Measurements from ENCODE around the gene AOPEP. TPM values are rescaled to one million over a fixed set of nuclear protein-coding genes. Genes with fewer than 3 reads are reported as not detected.

AOPEP gene
- total RNA-seq, 1 experiment from 2014 or later: 14.4 TPM

DNA sequence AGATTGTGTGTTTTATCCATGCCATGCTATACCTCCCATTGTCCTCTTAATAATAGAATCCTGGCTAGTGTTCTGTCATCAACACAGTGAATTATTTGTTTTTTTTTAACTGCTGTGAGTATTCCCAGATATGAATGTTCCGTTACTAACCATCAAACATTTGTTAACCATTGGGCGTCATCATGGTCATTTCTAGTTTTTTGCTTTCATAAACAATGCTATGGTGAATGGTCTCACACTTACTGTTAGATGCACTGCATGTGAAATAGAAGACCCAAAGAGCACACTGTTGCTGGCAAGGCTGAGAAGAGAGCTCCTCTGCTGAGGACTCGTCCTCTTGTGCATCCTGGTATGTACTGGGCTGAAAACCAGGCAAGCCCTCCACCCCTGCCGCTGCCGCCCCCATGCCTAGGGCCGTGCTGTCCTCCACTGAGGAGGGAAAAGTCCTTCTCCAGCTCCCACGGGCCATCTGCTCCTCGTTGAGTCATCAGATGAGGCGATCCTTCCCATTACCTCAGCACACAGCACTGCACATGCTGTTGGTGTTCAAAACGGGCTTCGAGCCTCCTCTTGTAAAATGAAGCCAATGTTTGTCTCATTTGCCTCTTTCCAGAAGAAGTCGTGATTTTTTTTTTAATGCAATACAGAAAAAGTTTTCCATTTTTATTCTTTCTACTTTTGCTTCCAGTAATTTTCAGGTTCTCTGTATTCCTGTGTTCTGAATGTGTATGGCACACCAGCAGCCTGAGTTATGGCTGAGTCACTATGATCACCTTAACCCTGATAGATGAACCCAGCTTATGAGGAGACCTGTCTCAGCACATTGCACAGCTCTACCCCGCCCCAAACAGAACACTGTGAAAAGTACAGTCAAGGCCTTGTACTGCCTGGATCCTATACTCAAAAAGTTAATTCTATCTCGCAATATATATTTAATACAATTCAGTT is 219.0 kb downstream of the AOPEP start:
- ATAC-seq (no peak), DNase-seq (ENCODE audit: low spot score) (no peak)
- Mint-ChIP-seq H3K36me3 (no peaks in the 10 kb centered on the region), H3K27me3 (ENCODE audit: low read depth) (no peaks in the 10 kb centered on the region), H3K9me3 (no peaks in the 10 kb centered on the region), H3K4me1 (peaks cover 32% of the 10 kb centered on the region), H3K4me3 (no peak overlapping the region), H3K27ac (no peak overlapping the region; the same call in 1 of the 2 replicates)
- POLR2A ChIA-PET: no interaction called here
- TF ChIP-seq SP1 (CRISPR knock-in tag; conservative IDR thresholded peaks at IDR 0.05): no peak
- TF ChIP-seq, protein P1, sequence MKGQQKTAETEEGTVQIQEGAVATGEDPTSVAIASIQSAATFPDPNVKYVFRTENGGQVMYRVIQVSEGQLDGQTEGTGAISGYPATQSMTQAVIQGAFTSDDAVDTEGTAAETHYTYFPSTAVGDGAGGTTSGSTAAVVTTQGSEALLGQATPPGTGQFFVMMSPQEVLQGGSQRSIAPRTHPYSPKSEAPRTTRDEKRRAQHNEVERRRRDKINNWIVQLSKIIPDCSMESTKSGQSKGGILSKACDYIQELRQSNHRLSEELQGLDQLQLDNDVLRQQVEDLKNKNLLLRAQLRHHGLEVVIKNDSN (CRISPR knock-in tag; IDR thresholded peaks at IDR 0.05): no peak
- TF ChIP-seq, protein P2, sequence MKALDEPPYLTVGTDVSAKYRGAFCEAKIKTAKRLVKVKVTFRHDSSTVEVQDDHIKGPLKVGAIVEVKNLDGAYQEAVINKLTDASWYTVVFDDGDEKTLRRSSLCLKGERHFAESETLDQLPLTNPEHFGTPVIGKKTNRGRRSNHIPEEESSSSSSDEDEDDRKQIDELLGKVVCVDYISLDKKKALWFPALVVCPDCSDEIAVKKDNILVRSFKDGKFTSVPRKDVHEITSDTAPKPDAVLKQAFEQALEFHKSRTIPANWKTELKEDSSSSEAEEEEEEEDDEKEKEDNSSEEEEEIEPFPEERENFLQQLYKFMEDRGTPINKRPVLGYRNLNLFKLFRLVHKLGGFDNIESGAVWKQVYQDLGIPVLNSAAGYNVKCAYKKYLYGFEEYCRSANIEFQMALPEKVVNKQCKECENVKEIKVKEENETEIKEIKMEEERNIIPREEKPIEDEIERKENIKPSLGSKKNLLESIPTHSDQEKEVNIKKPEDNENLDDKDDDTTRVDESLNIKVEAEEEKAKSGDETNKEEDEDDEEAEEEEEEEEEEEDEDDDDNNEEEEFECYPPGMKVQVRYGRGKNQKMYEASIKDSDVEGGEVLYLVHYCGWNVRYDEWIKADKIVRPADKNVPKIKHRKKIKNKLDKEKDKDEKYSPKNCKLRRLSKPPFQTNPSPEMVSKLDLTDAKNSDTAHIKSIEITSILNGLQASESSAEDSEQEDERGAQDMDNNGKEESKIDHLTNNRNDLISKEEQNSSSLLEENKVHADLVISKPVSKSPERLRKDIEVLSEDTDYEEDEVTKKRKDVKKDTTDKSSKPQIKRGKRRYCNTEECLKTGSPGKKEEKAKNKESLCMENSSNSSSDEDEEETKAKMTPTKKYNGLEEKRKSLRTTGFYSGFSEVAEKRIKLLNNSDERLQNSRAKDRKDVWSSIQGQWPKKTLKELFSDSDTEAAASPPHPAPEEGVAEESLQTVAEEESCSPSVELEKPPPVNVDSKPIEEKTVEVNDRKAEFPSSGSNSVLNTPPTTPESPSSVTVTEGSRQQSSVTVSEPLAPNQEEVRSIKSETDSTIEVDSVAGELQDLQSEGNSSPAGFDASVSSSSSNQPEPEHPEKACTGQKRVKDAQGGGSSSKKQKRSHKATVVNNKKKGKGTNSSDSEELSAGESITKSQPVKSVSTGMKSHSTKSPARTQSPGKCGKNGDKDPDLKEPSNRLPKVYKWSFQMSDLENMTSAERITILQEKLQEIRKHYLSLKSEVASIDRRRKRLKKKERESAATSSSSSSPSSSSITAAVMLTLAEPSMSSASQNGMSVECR (CRISPR knock-in tag; IDR thresholded peaks at IDR 0.05; ENCODE audit: borderline replicate concordance): no peak
- TF ChIP-seq, protein P3, sequence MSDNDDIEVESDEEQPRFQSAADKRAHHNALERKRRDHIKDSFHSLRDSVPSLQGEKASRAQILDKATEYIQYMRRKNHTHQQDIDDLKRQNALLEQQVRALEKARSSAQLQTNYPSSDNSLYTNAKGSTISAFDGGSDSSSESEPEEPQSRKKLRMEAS (CRISPR knock-in tag; IDR thresholded peaks at IDR 0.05): no peak
- TF ChIP-seq, protein P4, sequence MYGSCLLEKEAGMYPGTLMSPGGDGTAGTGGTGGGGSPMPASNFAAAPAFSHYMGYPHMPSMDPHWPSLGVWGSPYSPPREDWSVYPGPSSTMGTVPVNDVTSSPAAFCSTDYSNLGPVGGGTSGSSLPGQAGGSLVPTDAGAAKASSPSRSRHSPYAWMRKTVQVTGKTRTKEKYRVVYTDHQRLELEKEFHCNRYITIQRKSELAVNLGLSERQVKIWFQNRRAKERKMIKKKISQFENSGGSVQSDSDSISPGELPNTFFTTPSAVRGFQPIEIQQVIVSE (CRISPR knock-in tag; IDR thresholded peaks at IDR 0.05; ENCODE audit: borderline replicate concordance): no peak
- CTCF ChIA-PET: no interaction called here

DNA sequence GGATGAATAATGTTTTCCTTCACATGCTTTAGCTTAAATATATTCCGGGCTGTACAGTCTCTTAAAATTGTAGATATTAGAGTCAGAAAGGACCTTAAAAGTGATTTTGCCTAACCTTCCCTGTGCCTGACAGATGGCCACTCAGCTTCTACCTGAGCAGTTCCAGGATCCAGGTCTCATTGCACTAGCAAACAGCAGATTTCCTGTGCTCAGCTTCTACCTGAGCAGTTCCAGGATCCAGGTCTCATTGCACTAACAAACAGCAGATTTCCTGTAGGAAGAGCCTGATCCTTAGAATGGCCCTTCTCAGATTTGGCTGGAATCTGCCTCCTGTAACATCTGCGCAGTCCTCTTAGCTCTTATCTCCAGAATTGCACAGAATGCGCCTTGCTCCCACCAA is 219.8 kb downstream of the AOPEP start:
- CTCF ChIA-PET: no interaction called here
- peaks cover 40% of the 10 kb centered on the region for H3K4me1 Mint-ChIP-seq
- ATAC-seq: no peak
- TF ChIP-seq GTF2I (CRISPR knock-in tag; conservative IDR thresholded peaks at IDR 0.05): no peak
- no peak for TF ChIP-seq OVOL2 (CRISPR knock-in tag; IDR thresholded peaks at IDR 0.05; ENCODE audit: borderline replicate concordance)
- TF ChIP-seq KAT7 (CRISPR knock-in tag; IDR thresholded peaks at IDR 0.05; ENCODE audit: borderline replicate concordance): no peak
- TF ChIP-seq SMAD3 (CRISPR knock-in tag; IDR thresholded peaks at IDR 0.05; ENCODE audit: borderline replicate concordance): no peak
- TF ChIP-seq, protein P5, sequence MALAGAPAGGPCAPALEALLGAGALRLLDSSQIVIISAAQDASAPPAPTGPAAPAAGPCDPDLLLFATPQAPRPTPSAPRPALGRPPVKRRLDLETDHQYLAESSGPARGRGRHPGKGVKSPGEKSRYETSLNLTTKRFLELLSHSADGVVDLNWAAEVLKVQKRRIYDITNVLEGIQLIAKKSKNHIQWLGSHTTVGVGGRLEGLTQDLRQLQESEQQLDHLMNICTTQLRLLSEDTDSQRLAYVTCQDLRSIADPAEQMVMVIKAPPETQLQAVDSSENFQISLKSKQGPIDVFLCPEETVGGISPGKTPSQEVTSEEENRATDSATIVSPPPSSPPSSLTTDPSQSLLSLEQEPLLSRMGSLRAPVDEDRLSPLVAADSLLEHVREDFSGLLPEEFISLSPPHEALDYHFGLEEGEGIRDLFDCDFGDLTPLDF (CRISPR knock-in tag; IDR thresholded peaks at IDR 0.05): no peak
- TF ChIP-seq, protein P2 (CRISPR knock-in tag; IDR thresholded peaks at IDR 0.05; ENCODE audit: borderline replicate concordance): no peak
- TF ChIP-seq NFE2L1 (CRISPR knock-in tag; IDR thresholded peaks at IDR 0.05): no peak
- TF ChIP-seq ZBTB21 (CRISPR knock-in tag; IDR thresholded peaks at IDR 0.05; ENCODE audit: borderline replicate concordance): no peak
- TF ChIP-seq, protein P6, sequence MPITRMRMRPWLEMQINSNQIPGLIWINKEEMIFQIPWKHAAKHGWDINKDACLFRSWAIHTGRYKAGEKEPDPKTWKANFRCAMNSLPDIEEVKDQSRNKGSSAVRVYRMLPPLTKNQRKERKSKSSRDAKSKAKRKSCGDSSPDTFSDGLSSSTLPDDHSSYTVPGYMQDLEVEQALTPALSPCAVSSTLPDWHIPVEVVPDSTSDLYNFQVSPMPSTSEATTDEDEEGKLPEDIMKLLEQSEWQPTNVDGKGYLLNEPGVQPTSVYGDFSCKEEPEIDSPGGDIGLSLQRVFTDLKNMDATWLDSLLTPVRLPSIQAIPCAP (CRISPR knock-in tag; IDR thresholded peaks at IDR 0.05): no peak
- TF ChIP-seq, protein P7, sequence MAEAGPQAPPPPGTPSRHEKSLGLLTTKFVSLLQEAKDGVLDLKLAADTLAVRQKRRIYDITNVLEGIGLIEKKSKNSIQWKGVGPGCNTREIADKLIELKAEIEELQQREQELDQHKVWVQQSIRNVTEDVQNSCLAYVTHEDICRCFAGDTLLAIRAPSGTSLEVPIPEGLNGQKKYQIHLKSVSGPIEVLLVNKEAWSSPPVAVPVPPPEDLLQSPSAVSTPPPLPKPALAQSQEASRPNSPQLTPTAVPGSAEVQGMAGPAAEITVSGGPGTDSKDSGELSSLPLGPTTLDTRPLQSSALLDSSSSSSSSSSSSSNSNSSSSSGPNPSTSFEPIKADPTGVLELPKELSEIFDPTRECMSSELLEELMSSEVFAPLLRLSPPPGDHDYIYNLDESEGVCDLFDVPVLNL (CRISPR knock-in tag; IDR thresholded peaks at IDR 0.05; ENCODE audit: borderline replicate concordance, low read depth): no peak
- no peak for TF ChIP-seq NFATC4 (CRISPR knock-in tag; IDR thresholded peaks at IDR 0.05)
- no peak for TF ChIP-seq ZNF671 (CRISPR knock-in tag; IDR thresholded peaks at IDR 0.05)
- TF ChIP-seq MXD4 (CRISPR knock-in tag; IDR thresholded peaks at IDR 0.05; ENCODE audit: borderline replicate concordance): no peak
- no peak for TF ChIP-seq FOXJ3 (CRISPR knock-in tag; IDR thresholded peaks at IDR 0.05; ENCODE audit: borderline replicate concordance)
- TF ChIP-seq GRHL2 (CRISPR knock-in tag; IDR thresholded peaks at IDR 0.05; ENCODE audit: insufficient replicate concordance, severe bottlenecking): no peak
- no peak for TF ChIP-seq EMX1 (CRISPR knock-in tag; IDR thresholded peaks at IDR 0.05)
- H3K27ac Mint-ChIP-seq: no peak overlapping the region
- no peak overlapping the region for H3K4me3 Mint-ChIP-seq
- no peaks in the 10 kb centered on the region for H3K36me3 Mint-ChIP-seq
- H3K9me3 Mint-ChIP-seq: no peaks in the 10 kb centered on the region
- DNase-seq (ENCODE audit: low spot score): no peak
- H3K27me3 Mint-ChIP-seq (ENCODE audit: low read depth): no peaks in the 10 kb centered on the region
- POLR2A ChIA-PET: no interaction called here

Data from WTC11 (cell line).